ENCODE data around the gene DNAAF8.

Gene DNAAF8

DNA sequence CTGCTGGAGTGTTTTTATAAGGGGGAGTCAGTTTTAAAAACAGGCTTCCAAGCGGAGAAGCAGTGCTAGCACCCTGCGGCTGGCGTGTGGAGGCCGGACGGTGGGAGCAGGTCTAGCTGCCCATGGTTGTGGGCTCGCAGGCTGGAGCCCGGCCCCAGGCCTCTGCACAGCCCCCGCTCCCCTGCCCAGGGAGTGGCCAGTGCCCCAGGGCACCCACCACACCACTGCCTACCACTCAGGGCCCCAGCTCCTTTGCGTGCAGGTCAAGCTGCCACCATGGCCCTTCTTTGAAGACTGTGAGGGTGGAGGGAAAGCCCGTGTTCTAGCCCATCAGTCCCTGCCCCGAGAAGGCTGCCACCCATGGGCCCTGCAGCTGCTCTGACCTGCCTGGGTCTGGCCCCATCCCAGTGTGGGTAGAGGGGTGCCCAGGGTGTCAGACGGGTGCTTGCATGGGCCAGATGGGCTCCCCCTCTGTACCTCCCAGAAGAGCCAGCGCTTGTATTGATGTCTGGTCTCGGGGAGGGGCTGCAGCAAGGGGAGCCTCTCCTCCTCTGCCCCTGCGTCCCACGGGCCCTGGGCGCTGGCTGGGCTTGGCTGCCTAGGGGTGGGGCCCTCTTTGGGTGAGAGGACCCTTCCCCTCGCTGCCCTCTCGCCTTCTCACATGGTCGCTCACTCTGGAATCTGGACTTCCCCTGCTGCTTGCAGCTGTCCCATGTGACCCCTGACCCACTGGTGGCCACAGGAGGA lies 42.5 kb upstream of the DNAAF8 start:
- FAIRE-seq, result no peak
- DNase-seq (ENCODE audit: insufficient read length, low spot score), result no peak
- TF ChIP-seq POLR2A (IDR thresholded peaks at IDR 0.05; ENCODE audit: low read depth, low read length), result no peak

DNA sequence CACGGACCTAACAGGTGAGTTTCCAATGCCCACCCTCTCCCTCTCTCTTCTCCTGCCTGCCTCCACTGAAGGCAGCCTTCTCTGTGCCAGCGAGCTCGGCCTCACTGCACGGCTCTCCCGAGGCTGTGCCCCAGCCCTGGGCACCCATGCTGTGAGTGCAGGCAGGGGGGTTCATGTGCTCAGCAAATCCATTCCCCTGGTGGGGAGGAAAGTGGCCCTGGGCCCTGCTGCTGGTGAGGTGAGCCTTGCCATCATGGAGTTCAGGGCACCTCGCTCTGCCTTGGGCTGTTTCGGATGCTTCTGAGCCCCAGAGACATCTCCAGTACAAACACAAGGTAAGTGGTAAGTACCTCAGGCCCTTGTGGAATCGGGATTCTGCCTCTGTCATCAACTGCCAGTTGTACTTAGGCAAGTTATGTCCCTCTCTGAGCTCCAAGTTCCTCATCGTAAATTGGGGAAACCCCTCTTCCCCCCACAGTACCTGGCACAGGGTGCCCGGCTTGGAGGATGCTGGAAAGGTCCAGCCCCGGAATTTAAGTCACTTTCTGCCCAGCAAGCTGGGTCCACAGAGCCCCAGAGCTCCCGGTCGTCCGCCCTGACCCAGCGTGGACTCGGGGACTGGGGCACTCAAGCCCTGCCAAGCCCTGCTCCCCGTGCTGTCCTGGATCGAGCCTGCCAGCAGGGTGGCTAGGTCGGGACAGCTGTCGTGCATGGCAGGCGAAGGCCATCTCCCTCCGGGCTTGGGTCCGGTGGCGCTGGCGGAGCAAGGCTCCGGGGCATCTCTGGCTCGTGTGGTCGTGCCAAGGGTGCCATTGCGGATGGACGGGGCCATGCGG lies 41.7 kb upstream of the DNAAF8 start:
- no peak for FAIRE-seq
- no peak for DNase-seq (ENCODE audit: insufficient read length, low spot score)
- no peak for TF ChIP-seq POLR2A (IDR thresholded peaks at IDR 0.05; ENCODE audit: low read depth, low read length)

DNA sequence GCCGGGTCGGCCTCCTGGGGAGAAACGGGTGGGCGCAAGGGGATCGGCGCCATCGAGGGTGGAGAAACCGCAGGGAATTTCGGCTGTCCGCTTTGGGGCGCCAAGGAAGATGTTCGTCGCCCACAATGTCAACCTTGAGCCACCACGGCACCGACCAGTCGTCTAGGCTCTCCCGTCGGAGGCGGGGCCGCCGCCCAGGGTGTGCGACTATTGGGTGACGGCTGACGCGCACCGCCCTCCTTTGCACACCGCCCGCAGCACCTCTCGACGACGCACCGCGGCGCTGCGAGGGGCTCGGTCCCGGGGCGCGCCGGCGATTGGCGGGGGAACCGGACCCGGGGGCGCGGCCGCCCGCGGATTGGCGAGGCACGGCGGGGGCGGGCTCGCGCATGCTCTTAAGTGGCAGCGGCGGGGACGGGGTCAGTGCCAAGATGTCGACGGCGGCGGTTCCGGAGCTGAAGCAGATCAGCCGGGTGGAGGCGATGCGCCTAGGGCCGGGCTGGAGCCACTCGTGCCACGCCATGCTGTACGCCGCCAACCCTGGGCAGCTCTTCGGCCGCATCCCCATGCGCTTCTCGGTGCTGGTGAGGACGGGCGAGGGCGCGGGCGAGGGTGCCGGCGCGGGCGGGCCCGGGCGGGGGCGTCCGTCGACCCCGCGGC lies 40.9 kb upstream of the DNAAF8 start, which contains the start of gene NUDT16L1:
Gene NUDT16L1, plus strand, starts transcription at position 267 of the 660 bp plus-strand sequence. Its CDS starts 165 bp downstream, at position 432.
- peak; percentile 80 for TF ChIP-seq POLR2A (IDR thresholded peaks at IDR 0.05; ENCODE audit: low read depth, low read length)
- peak; percentile 99 for DNase-seq (ENCODE audit: insufficient read length, low spot score)
- FAIRE-seq, result peak; percentile 27

DNA sequence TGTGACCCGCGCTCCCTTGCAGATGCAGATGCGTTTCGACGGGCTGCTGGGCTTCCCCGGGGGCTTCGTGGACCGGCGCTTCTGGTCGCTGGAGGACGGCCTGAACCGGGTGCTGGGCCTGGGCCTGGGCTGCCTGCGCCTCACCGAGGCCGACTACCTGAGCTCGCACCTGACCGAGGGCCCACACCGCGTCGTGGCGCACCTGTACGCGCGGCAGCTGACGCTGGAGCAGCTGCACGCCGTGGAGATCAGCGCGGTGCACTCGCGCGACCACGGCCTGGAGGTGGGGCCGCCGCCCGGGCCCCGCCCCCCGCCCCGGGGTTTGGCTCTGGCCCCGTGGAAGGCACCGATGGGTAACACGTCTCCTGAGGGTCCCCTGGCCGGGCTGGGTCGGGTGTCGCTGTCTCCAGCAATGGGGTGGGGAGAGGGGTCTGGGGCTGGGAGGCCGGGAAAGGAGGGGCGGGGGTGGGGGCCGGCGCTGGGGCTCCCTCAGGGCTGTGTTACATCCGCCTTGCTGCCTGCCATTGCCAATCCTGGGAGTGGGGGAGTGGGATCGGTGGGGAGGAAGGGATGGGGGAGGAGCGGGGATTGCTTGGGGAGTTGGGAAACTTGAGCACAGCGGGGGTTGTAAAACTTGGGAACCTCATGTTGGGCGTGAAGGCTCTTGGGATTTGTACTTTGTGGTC lies 40.2 kb upstream of the DNAAF8 start:
- FAIRE-seq (no peak), DNase-seq (ENCODE audit: insufficient read length, low spot score) (peak; percentile 71)
- 0 out of 2 replicates have a peak, but pooled peaks have one; percentile 21 for TF ChIP-seq POLR2A (IDR thresholded peaks at IDR 0.05; ENCODE audit: low read depth, low read length)

DNA sequence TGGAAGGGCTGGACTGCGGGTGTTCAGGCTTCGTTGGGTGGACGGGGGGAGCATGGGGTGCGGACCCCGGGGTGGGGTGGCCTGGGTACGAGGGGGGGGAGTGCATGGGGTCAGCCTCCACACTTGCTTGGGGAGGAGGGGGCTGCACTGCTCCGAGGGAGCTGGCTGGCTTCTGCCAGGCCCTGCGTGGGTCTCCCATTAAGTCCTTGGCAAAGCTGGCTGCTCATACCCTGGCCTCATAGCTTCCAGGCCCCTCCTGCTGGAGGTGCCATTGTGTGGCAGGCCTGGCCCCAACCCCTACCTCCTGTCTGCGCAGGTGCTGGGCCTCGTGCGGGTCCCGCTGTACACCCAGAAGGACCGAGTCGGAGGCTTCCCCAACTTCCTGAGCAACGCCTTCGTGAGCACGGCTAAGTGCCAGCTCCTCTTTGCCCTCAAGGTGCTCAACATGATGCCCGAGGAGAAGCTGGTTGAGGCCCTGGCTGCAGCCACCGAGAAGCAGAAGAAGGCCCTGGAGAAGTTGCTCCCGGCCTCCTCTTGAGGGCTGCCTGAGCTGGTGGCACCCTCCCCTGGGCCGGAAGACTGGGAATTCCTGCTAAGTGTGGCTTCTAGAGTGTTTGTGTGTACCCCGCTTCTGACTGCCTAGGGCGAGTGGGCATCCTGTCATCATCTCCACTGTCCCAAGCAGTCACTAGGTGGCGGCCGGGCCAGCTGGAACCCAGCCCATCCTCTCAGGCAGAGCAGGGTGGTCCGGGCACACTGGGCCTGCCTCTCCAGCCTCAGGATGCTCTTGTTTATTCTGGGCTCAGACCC lies 39.5 kb upstream of the DNAAF8 start:
- no peak for DNase-seq (ENCODE audit: insufficient read length, low spot score)
- no peak for FAIRE-seq

DNA sequence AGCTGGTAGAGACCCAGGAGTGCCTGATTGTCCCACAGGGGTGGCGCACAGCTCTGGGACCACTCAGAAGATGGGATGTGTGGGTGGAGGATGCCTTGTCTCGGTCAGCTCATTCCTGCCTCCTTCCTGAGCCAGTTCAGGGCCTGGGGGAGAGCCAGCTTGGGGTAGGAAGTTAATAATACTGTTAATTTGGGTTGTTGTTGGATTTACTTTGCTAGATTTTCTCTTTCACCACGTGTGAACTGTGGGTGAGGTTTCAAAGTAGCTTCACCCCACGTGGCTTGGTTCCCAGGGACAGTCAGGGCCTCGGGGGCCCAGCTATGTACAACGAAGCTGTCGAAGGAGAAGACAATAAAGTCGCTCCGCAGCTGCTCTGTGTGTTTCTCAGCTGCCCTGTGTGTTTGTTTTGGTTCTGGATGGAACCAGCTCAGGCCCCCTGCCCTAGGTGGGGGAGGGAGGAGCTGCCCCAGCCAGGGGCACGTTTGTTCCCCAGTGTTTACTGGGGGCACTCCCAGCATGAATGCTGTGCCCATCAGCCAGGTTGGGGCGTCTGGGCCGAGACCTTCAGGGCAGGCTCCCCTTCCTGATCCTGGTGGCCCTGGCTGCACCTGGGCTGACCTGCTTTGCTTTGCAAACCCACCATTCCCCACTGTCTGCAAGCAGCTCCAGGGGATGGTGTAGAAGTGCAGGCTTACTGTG lies 38.7 kb upstream of the DNAAF8 start:
- no peak for FAIRE-seq
- TF ChIP-seq POLR2A (IDR thresholded peaks at IDR 0.05; ENCODE audit: low read depth, low read length), result no peak
- DNase-seq (ENCODE audit: insufficient read length, low spot score), result no peak

More for the DNA sequence above, 39.5 kb upstream of the DNAAF8 start:
- no peak for TF ChIP-seq POLR2A (IDR thresholded peaks at IDR 0.05; ENCODE audit: low read depth, low read length)

DNA sequence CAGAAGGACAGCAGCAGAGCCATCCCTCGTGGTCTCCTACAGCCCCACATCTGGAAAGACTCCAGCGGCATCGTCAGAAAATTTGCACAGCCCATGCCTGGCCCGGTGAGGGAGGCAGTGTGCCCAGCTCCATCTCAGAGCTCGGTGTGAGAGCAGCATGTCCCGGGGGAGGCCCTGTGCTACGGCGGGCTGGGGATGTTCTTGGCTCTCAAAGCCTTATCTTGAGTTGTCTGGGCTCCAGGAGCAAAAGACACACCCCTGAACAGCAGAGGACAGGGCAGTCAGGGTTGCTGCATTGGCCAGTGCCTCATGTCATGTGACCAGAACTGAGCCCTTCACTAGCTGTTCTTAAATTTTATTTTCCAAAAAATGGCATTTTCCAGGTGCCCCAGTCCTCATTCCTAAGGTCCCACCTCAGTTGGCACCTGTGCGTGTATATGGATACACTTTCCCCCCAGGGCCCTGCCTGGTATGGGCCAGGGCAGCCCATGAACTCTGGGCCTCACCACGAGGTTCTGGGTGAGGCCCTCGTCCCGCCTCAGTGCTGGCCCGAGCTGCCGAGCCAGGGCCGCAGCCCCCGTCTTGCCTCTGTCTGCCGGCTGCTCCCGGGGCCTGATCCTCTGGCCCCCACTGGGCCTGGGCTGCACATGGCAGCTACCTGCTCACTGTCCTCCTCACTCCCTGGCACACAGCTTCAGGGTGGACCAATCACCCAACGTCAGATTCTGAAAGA lies 38.0 kb upstream of the DNAAF8 start:
- DNase-seq (ENCODE audit: insufficient read length, low spot score) (no peak), FAIRE-seq (no peak)
- no peak for TF ChIP-seq POLR2A (IDR thresholded peaks at IDR 0.05; ENCODE audit: low read depth, low read length)

DNA sequence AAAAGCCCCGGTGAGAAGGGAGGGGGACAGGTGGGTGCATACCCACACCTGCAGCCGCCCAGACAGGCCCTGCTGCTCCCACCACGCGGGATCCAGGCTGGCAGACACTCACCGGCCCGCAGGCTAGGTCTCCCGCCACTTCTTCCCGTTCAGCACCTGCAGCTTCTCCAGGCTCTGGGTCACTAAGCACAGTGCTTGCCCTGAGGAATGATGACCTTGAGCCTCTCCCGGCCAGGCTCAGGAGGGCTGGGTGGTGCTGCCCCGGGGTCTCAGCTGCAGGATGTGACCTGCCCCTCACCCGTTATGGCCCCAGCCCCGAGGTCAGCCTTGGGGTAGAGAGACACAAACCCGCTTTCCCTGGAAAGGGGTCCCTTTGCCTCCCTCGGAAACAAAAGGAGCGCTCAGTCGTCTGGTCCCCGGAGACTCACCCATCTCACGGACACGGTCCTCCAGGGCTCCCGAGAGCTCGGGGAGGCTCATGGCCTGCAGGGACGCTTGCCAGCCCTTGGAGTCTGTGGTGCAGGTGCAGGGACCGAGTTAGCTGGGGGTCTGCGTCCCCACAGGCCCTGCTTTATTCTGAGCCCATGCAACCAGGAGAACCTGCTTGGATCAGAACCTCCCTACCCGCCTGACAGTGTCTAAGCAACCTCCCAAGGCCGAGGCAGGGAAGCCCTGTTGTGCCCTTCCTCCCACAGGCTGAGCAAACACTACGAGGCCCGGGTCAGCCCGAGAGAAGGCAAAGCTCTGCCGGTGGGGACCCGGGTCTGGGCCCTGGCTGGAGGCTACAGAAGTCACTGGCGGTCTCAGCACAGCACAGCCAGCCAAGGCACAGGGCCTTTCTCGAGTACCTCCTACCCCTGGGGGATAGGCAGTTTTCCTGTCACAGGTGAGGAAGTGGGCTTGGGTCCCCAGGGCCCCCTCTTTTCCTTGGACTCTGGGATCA lies 37.2 kb upstream of the DNAAF8 start:
- no peak for TF ChIP-seq POLR2A (IDR thresholded peaks at IDR 0.05; ENCODE audit: low read depth, low read length)
- FAIRE-seq (no peak), DNase-seq (ENCODE audit: insufficient read length, low spot score) (no peak)

DNA sequence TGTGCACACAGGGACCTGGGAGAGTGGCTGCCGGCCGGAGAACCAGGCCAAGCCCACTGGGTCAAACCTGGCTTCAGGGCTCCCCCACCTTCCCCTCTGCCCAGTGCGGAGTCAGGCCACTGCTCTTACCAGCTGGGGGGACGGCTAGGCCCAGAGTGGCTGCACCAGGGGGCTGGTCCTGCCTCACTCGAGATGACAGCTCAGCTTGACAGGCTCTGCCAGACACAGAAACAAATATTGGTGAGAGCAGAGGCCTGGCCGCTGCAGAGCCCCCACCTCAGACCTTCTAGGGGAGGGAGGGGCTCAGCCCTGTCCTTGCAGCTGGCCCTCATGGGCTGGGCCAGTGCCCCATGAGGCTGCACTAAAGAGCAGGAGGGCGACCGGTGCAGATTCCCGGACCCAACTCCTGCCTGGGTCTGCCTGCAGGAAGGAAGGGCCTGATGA lies 36.5 kb upstream of the DNAAF8 start:
- no peak for TF ChIP-seq POLR2A (IDR thresholded peaks at IDR 0.05; ENCODE audit: low read depth, low read length)
- FAIRE-seq (no peak), DNase-seq (ENCODE audit: insufficient read length, low spot score) (no peak)

DNA sequence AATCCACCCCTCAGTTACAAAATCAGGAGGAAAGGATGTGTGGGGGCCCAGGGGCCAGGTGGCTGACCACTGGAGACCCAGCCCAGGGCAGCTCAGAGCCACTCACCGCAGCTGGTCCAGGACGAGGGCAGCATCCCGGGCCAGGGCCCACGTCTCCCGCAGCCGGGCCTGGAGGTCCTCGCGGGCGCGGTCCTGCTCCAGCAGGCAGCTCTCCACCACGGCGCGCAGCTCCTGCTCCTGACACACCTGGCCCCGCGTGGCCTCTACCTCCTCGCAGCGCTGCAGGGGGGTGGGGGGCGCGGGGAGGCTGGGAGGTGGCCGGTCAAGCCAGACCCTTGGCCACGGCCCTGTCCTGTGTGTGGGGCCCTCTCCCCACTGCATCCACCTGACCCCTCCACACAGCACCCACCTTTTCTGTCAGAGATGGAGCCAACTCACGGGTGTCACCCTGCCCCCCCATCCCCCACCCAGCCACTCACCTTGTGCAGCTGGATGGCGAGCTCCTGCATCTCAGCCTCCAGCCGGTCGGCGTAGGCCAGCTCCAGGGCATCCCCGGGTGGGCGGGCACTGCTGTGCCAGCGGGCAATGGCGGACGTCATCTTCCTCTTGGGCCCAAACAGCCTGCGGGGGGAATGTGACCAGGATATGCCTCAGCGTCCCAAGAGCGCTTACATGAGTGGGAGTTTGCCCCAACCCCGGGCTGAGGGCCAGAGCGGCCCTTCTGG lies 35.9 kb upstream of the DNAAF8 start:
- FAIRE-seq (no peak), DNase-seq (ENCODE audit: insufficient read length, low spot score) (no peak)
- TF ChIP-seq POLR2A (IDR thresholded peaks at IDR 0.05; ENCODE audit: low read depth, low read length), result no peak
